LoVo (cell line): Measurements from ENCODE around the gene TRIM14.
"Not testable (repeated sequence)": the region's sequence is repeated elsewhere in the genome, so short reads cannot be mapped to it uniquely, and the experiment has no call there.

ENCODE experiments used
- DNase-seq: peaks from one replicate; pipeline ENCODE4 v3.0.0-alpha.2; 2016; ENCODE audit warnings: low spot score

TRIM14 gene

DNA sequence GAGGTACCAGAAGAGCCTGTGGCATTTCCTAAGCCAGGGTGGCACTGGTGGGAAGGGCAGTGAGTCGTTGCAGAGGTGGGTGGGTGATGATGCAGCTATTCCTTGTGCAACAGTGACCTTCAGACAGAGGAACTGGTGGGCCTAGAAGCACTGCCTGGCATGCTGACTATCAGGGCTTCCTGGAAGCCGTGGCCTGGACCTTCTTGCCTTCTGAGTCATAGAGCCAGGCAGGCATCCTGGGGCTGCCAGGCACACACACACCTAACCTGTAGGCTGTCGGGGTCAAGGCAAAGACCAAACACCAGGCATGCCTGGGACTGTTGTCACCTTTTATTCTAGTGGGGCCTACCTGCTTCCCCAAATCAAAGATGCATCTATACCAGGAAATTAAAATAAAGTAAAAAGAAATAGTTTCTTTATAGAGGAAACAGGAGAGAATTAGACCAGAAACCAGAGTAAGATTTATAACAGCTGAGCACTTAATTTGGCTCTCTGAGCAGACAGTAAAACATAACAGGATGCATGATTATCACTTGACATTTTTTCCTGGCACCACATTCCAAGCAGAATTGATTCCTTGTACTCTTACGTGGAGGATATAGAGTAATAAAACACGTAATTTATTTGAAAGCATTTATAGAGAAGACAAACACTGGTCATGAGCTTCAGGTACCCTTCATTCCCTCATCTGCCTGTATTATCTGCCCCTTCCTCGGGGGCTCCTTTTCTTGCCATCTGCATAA lies 37.4 kb downstream of the TRIM14 start:
- DNase-seq = peak; percentile 26

DNA sequence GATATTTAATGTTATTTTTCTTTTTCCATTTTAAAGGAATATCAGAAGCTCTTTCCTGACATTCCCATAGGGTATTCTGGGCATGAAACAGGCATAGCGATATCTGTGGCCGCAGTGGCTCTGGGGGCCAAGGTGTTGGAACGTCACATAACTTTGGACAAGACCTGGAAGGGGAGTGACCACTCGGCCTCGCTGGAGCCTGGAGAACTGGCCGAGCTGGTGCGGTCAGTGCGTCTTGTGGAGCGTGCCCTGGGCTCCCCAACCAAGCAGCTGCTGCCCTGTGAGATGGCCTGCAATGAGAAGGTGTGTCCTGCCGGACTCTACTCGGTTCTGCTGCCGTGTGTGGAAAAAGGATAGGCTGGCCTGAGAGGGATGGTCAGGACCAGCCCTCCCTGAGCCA lies 38.2 kb downstream of the TRIM14 start:
- no peak for DNase-seq

DNA sequence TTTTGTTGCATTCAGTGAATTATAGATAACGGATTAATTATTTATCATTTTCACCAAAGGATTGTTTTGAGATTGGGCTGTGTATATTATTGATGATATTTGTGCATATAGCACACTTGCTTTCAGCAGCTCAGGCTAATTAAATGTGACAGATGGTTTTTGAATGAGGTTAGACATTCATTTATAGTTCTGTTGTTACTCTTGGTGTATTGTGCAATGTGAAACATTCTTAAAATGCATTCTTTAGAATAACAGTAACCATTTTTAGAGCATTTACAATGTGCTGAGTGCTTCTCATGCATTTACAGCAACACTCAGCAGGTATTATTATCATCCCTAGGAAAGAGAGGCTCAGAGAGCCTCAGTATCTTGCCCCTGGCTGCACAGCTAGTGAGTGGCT lies 38.7 kb downstream of the TRIM14 start:
- no peak for DNase-seq

DNA sequence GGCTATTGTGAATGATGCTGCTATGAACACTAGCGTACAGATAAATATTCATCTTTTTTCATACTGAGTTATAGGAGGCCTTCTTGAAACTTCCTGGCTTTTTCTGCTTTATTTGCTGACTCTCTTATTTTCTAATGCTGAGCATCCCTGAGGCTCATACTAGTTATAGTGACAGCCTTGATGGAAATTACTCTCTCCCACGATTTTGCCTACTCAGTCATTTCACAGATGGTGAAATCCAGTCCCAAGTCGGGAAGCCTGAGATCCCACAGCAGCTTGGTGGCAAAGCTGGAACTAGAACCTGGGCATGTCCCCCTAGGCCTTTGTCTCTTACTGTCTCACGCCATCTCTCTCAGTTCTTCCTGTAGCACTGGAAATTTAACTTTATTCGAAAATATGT lies 40.1 kb downstream of the TRIM14 start:
- no peak for DNase-seq

DNA sequence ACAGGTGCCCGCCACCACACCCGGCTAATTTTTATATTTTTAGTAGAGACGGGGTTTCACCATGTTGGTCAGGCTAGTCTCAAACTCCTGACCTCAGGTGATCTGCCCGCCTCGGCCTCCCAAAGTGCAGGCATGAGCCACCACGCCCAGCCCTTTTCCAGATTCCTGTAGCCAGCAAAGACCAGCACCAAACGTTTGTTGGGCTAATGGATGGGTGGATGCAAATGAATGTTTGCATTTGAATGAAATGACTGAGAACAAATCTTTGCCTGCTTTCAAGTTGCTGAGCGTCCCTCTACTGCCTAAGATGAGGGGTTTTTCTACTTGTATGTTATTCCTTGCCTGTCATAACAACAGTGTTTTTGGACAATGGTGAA lies 42.5 kb downstream of the TRIM14 start:
- not testable (repeated sequence) for DNase-seq

DNA sequence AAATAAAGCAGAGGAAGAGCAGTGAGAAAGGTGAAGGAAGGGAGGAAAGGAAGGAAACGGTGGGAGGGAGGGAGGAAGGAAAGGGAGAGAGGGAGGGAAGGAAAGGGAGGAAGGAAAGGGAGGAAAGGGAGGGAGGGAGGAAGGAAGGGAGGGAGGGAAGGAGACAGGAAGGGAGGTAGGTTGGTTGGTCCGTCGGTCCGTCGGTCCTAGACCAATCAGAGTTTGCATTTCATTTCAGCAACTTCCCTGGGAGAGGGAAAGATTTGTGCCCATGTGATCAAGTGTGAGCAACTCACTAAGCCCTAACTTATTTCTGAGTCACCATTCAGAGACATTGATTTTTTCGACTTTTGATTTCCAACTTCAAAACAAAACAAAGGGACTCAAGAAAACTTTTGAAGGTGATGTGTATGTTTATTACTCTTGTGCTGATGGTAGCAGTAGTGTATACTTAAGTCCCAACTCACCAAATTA lies 43.7 kb downstream of the TRIM14 start:
- DNase-seq = no peak

DNA sequence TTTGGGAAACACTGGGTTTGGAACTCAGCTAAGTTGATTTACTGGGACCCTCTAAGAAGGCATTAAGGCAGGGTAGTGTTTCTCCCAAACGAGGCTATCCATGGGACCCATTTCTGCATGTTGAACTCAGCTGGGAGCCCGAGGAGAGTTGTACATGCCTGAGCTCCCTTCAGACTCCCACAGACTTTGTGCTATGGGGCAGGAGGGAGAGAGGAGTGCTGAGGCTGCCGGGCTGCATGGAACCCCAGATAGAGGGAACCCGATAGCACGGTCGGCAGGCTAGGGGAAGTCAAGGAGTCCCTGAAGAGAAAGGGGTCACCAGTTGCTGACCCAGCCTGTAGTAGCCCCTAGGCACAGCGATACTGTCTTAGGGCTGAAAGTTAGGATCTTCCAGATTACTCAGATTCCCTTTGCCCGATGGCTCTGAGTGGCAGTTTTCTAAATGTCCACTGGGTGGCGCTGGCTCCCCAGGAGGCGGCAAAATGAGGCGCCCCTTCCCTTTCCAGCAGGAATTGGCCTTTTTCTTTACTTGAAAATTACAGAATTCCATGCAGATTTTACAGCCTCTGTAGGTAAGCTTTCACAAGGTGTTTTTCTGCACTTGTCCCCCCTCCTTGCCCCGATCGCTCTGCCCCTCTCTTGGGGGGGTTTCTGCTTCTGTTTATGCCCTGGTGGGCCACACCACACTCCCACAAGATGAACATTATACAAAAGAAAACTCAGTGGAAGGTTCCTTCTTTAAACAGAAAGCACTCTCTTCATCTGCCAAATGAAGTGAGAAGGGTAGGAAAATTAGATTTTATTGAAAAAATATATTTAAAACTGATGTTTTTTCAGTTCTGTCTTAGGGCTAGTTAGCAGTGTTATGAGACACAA lies 44.7 kb downstream of the TRIM14 start:
- DNase-seq = peak; percentile 64

DNA sequence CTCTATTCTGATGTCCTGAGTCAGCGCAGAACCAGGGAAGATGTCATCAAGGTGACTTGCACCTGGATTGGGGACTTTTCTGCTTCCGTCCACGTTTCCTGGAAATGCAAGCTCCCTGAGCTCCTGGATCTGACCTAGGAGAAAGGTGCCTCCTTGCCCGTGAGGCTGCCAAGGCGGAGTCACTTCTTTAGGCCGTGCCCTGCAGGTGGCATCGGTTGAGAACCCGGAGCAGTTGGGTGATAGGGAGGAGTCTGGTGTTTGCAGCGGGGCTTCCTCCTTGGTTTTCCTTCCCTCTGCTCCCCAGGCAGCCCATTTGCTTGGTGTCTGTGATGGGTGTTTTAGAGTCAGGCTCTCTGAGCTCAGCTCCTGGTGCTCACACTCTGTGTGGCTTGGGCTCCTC lies 47.3 kb downstream of the TRIM14 start:
- DNase-seq = peak; percentile 22

DNA sequence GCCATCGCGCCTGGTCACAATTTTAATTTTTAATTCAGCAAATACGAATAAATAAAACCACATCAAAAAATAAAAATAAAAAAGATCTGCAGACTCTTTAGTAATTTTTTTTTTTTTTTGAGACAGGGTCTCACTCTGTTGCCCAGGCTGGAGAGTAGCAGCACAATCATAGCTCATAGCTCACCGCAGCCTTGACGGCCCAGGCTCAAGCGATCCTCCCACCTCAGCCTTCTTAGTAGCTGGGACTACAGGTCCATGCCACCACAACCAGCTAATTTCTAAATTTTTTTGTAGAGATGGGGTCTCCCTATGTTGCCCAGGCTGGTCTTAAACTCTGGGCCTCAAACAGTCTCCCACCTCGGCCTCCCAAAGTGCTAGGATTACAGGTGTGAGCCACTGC lies 48.3 kb downstream of the TRIM14 start:
- no peak for DNase-seq

DNA sequence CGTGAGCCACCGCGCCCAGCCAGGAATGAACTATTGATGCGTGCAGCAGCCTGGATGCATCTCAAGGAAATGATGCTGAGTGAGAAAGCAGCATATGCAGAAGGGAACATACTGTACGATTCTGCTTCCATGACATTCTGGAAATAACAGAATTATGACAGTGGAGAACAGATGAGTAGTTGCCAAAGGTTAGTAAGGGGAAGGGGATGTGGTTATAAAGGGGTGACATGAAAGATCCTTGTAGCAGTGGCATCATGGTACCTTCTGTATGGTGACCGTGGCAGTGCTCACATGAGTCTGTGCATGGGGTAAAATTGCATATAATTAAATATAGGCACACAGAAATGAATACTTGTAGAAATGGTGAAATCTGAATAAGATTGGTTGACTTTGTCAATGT lies 49.5 kb downstream of the TRIM14 start:
- no peak for DNase-seq

DNA sequence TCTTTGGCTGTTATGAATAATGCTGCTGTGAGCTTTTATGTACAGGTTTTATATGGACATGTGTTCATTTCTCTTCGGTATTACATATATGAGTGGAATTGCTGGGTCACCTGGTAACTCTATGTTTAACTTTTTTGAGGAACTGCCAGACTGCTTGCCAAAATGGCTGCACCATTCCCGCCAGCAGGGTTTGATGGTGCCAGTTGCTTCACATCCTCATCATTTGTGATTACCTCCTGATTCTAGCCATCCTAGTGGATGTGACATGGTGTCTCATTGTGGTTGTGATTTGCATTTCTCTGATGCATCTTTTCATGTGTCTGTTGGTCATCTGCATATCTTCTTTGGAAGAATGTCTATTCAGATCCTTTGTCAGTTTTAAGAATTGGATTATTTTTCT lies 51.8 kb downstream of the TRIM14 start:
- no peak for DNase-seq

DNA sequence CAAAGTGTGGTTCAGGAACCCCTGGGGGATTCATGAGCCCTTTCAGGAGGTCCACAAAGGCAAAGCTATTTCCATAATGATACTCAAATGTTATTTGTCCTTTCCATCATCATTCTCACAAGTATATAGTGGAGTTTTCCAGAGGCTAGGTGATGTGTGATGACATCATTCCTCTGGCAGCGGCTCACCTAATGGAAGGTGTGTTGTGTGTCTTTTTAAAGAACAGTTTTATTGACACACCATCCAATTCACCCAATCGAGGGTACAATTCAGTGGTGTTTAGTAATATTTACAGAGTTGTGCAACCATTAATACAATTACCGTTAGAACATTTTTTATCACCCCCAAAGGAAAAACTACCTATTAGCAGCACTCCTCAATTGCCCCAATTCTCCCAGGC lies 52.8 kb downstream of the TRIM14 start:
- DNase-seq = no peak

DNA sequence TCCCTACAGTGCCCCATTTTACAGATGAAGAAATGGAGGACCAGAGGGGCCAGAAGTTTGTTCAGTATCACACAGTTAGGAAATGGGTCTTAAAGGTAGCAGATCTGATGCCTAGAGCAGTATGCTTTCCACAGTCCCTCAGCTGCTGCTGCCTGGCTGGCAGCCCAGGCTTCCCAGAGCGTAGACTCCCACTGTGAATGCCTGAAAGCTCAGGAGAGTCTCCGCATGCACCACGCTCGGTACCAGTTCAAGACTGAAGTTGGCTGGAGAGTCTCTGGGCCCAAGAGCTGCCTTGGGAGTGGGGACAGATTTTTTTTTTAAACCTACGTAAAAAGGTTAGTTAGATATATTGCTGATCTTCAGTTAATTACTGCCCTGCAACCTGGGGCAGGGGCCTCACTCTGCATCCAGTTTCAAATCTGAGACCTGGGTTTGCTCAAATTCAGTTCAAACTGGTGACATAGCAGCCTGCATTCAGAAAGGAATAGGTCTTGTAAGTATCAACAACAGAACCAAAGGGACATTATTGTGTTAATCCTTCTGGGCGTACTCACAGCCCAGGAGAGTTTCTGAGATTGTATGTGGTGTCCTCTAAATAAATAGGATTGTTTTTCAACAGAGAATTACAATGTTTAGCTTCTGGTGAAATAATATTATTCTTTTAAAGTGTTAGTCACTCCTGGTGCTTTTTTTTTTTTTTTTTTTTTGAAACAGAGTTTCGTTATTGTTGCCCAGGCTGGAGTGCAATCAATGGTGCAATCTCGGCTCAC lies 54.2 kb downstream of the TRIM14 start:
- DNase-seq = no peak

DNA sequence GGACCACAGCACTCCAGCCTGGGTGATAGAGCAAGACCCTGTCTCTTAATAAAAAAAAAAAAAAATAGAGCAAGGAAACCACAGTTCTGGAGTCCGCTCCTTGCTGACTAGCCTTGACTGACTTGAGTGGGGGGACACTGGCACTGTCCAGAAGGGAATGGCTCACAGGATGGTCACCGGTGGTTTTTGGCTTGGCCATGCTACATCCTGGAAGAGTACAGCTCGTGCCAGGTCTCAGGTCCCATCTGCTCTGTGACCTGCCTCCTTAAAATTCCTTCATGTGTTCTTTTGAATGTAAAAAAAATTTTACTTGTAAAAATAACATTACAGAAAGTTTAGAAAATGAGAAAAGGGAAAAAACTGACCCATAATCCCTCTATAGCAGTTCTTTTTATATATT lies 56.9 kb downstream of the TRIM14 start:
- DNase-seq = no peak

DNA sequence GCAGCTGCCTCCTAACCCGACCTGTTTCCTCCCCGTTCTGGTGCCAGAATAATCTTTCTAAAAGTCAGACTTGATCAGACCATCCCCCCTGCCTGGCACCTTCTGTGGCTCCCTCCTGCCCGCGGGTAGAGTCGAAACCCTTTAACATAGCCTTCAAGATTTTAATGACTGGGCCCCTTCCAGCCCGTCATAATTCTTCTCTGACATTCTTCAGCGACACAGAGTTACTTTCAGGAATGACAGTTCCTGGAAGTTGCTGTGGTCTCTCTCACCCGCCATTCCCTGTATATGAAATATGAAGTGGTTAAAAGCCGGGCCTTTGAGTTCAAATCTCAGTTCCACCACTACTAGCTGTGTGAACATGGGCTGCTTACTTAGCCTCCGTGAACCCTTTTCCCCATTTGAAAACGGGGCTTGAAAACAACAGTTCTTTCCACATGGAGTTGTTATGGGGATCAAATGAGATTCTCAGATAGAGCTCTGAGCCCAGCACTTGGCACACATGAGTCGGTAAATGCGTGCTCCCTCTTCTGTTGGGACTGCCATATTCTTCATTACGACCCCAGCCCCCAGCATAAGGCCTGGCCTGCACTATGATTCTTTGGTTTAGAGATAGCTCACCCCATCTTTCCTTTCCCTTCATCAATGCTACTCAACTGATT lies 61.8 kb downstream of the TRIM14 start:
- no peak for DNase-seq

DNA sequence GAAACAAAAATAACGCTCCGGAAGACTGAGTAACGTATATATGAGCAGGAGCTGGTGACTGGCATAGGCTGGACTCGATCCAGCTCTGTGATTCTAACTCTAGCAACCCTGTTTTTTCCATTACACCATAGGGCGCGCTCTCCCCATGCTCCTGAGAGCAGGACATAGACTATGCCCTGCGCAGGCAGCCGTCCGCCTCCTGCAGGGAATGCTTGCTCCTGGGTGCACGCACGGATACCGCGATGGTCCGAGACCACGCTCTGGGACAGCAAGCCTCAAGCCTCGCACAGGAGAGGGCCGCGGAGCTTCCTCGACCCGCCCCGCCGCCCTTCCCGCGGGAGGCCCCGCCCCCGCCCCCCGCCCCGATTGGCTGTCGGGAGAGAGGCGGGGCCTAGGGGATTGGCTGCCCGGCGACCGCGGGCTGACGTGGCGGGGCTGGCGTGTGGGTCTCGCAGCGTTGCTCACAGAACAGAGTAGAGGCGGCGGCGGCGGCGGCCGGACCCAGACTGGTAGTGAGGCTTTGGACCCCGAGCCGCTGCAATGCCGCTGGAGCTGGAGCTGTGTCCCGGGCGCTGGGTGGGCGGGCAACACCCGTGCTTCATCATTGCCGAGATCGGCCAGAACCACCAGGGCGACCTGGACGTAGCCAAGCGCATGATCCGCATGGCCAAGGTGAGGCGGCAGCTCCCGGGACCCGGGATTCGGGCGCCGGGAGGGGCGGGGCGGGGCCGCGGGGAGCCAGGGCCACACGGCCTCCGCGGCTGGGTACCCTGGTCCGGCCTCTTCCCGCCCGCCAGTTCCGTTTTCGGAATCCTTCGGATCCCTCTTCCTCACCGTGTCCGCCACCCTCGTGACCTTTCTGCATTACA lies 62.5 kb downstream of the TRIM14 start, which contains the start of gene NANS:
Gene NANS (plus strand): TSS at position 464 of the 869 bp plus-strand sequence. CDS start 77 bp downstream, at position 541.
- peak; percentile 94 for DNase-seq

DNA sequence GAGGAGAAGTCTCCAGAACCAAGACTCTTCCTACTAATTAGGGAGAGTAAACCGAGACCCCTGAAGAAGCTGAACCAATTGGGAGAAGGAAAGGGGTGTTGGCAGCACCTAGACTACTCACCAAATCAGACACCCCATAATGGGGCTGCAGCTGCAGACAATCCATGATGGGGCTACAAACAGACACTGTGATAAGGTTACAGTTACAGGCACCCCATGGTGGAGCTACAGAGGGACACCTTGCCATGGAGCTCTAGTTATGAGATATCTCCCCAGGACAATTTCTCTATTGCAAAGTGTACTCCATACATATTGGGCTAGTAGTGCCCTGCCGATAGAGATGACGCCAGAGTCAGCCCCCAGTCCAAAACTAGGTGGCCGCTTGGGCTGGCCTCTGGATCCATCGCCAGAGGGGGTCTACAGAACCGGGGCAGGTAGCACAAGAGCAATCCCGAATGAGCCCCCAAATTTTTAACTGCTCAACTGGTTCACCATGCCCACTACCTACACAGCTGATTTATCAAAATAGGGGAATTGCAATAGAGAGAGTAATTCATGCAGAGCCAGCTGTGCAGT lies 64.6 kb downstream of the TRIM14 start:
- DNase-seq = no peak

DNA sequence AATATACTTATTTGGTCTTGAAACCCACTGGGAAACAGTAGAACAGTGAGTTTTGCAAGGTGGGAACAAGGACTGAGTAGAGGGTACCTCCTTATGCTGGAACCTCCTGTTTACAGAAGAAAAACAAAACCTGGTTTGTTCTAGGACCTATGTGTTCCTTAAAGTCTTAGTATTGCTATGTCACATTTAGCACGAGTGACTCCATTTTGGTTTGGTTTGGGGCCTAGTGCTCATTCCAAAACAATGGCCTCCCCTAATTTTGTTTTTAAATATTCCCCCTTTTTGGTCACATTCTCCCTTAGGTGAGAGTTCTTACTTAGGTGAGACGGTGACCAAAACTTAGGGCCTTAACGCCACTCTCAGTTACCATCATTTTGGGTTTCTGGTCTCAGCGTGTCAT lies 68.7 kb downstream of the TRIM14 start:
- DNase-seq = no peak

DNA sequence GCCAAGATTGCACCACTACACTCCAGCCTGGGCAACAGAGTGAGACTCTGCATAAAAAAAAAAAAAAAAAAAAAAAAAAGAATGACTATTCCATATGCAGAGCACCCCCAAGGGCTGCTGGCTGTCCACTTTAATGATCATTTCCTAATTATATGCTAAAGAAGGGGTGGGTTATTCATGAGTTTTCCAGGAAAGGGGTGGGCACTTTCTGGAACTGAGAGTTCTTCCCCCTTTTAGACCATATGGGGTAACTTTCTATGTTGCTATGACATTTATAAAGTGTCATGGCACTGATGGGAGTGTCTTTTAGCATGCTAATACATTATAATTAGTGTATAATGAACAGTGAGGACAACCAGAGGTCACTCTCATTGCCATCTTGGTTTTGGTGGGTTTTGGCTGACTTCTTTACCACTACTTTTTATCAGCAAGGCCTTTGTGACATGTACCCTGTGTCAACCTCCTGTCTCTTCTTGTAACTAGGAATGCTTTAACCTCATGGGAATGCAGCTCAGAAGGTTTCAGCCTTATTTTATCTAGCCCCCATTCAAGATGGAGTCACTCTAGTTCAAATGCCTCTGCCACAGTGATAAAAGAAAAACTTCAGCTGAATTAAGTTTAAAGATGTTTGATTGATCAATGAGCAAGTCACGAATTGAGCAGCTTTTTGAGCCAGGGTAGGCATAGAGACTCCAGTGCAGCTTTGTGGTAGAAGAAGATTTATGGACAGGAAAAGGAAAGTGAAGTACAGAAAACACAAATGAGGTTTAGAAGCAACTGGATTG lies 69.5 kb downstream of the TRIM14 start:
- DNase-seq = no peak

DNA sequence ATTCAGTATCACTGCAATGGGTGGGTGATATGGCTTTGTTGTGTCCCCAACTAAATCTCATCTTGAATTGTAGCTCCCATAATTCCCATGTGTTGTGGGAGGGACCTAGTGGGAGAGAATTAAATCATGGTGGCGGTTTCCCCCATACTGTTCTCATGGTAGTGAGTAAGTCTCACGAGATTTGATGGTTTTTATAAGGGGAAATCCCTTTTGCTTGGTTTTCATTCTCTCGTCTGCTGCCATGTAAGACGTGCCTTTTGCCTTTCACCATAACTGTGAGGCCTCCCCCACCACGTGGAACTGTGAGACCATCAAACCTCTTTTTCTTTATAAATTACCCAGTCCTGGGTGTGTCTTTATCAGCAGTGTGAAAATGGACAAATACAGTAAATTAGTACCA lies 72.0 kb downstream of the TRIM14 start:
- DNase-seq = no peak
